IPS DF 4.7 (cell line): ENCODE data around the gene ERP27.

Experiments used
- DNase-seq: peaks from one replicate; pipeline ENCODE4 v3.0.0-alpha.2; 2013; ENCODE audit warnings: low spot score; ENCODE audit errors: extremely low read depth

ERP27 gene

GRCh38 chr12:14871886-14872285, 66.5 kb downstream of the ERP27 start:
- no peak for DNase-seq

- DNase-seq, result no peak
Measured at GRCh38 chr12:14871247-14871646, 67.1 kb downstream of the ERP27 start.

GRCh38 chr12:14868916-14869506, 69.3 kb downstream of the ERP27 start:
- DNase-seq, result no peak
